Measurements from ENCODE around the gene CLIC4.
A peak's percentile ranks its signal among the peaks of the same experiment; 100 is the strongest.
"Not testable (repeated sequence)": the region's sequence is repeated elsewhere in the genome, so short reads cannot be mapped to it uniquely, and the experiment has no call there.

The CLIC4 gene

DNA sequence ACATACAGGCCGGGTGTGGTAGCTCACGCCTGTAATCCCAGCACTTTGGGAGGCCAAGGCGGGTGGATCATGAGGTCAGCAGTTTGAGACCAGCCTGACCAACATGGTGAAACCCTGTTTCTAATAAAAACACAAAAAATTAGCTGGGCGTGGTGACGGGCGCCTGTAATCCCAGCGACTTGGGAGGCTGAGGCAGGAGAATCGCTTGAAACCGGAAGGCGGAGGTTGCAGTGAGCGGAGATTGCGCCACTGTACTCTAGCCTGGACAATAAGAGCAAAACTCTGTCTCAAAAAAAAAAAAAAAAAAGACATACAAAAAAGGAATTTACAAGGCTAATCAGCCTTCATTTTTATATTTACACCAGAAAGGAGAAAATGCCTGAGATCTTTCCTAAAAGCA lies 78.2 kb downstream of the CLIC4 start:
- Histone ChIP-seq H3K4me1 (ENCODE audit: control insufficient read depth, insufficient read depth, low read length, unreplicated experiment) (peaks cover 30% of the 10 kb centered on the region), H3K79me2 (ENCODE audit: control insufficient read depth, insufficient read depth, low read length, unreplicated experiment) (peaks cover 80% of the 10 kb centered on the region)
- not testable (repeated sequence) for H2AFZ ChIP-seq (ENCODE audit: low read length, unreplicated experiment); H3K36me3 ChIP-seq (ENCODE audit: insufficient read depth, low read length); H3K27me3 ChIP-seq (ENCODE audit: insufficient read depth, low read length); H3K27ac ChIP-seq (ENCODE audit: low read depth, low read length); H3K4me3 ChIP-seq (ENCODE audit: low read depth, low read length)

DNA sequence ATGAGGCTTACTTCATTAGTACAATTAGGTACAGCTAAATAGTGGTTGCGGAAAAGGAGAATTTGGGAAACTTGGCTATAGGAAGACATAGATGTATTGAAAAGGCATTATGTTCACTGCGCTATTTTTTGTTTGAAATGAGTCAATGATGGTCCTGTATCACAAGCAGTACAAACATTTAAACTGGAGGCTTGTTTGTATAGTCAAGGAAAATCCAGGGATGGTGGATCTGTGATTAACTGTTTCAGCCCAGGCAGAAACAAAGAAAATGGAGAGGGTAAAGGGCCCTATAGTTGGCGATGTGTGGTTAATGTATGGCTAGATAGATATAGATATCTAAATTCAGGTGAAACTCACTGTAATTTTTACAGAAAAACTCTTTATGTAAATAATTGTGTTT lies 79.9 kb downstream of the CLIC4 start:
- no peaks in the 10 kb centered on the region for H3K27me3 ChIP-seq (ENCODE audit: insufficient read depth, low read length)
- peaks cover 39% of the 10 kb centered on the region for H3K4me1 ChIP-seq (ENCODE audit: control insufficient read depth, insufficient read depth, low read length, unreplicated experiment)
- H3K27ac ChIP-seq (ENCODE audit: low read depth, low read length): no peak overlapping the region
- H3K36me3 ChIP-seq (ENCODE audit: insufficient read depth, low read length): no peaks in the 10 kb centered on the region
- no peak overlapping the region for H2AFZ ChIP-seq (ENCODE audit: low read length, unreplicated experiment)
- no peak overlapping the region for H3K4me3 ChIP-seq (ENCODE audit: low read depth, low read length)
- H3K79me2 ChIP-seq (ENCODE audit: control insufficient read depth, insufficient read depth, low read length, unreplicated experiment): peaks cover 89% of the 10 kb centered on the region

DNA sequence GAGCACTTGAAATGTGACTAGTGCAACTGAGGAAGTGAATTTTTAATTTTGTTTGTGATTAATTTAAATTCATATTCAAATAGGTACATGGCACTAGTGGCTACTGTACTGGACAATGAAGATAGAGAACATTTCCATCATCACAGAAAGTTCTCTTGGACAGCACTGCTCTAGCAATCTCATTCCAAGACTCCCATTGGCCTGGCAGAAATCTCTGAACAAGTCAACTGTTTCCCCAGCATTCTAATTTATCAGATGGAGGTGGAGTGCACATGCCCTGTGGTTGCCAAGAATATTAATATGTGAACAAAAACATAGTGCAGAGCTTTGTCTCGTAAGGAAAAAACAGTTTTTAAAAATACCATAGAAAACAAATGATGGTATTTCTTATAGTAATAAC lies 81.3 kb downstream of the CLIC4 start:
- no peaks in the 10 kb centered on the region for H3K36me3 ChIP-seq (ENCODE audit: insufficient read depth, low read length)
- H3K4me1 ChIP-seq (ENCODE audit: control insufficient read depth, insufficient read depth, low read length, unreplicated experiment): peaks cover 44% of the 10 kb centered on the region
- H3K79me2 ChIP-seq (ENCODE audit: control insufficient read depth, insufficient read depth, low read length, unreplicated experiment): peaks cover 87% of the 10 kb centered on the region

DNA sequence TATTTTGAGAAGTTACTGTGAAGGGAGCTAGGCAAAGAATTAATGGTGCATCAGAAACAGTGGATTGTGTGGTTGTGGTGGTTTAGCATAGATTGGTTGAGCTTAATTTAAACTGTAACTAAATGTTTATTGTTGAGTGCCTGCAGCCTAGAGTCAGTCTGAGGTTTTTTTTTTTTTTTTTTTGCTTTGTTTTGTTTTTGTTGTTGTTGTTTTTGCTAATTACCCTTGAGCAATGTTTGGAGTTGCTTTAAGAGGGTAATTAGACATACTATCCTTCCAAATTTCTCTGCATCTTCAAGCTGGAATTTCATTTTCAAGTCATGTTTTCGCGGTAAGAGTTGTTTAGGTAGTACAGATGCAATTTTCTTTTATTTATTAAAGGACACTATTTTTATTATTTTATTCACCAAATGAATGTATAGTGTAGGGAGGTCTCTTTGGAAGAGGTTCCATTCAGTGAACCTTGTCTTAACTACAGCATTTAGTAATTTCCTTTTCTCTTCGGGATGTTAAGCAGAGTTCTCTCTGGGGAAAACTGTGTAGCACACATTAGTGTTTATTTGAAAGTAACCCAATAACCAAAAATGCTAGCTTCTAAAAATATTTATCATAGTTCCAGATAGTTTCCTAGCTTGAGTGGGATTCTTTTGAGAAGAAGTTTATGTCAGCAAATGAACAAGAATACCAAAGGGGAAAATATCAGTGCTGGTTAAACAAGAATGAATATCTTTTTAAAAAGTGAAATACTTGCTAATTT lies 82.3 kb downstream of the CLIC4 start:
- Histone ChIP-seq H3K27ac (ENCODE audit: low read depth, low read length) (peak overlapping the region; percentile 64), H3K4me1 (ENCODE audit: control insufficient read depth, insufficient read depth, low read length, unreplicated experiment) (peaks cover 43% of the 10 kb centered on the region), H3K79me2 (ENCODE audit: control insufficient read depth, insufficient read depth, low read length, unreplicated experiment) (peaks cover 82% of the 10 kb centered on the region), H2AFZ (ENCODE audit: low read length, unreplicated experiment) (no peak overlapping the region), H3K36me3 (ENCODE audit: insufficient read depth, low read length) (peaks cover 3% of the 10 kb centered on the region; the same call in 1 of the 2 replicates), H3K27me3 (ENCODE audit: insufficient read depth, low read length) (no peaks in the 10 kb centered on the region), H3K4me3 (ENCODE audit: low read depth, low read length) (peak overlapping the region; percentile 29; the same call in 1 of the 2 replicates)

More for the DNA sequence above, 81.3 kb downstream of the CLIC4 start:
- Histone ChIP-seq H3K4me3 (ENCODE audit: low read depth, low read length) (no peak overlapping the region), H3K27ac (ENCODE audit: low read depth, low read length) (no peak overlapping the region), H3K27me3 (ENCODE audit: insufficient read depth, low read length) (no peaks in the 10 kb centered on the region), H2AFZ (ENCODE audit: low read length, unreplicated experiment) (no peak overlapping the region)

DNA sequence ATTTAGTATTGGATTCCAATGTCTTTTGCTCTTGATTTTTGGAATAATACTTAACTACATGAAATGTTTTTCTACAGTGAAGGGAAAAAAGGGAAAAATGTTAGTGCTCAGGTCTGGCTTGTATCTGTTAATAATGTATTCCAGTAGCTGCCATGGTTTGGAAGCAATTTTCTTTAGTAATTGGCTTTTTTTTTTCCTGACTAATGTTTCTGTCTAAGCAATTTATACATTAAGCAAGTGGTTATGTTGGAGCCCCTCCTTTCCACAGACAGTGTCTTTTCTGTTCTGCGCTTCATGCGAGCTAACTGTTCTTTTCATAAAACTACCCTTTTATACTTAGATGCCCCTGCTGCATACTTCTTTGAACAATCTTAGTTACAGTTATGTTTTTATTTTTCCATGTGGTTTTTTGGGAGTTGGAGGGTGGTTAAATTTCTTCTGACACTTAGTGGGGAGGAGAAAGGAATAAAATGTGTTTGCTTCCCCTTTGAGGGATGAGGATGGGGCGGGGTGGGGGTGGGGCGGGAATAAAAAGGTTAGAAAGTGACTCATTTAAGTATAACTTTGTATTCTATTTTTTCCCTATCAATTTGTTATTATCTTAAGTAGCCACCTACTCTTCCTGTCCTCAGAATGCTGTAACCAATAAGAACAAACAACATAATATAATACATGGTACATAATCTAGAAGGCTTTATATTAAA lies 83.1 kb downstream of the CLIC4 start:
- Histone ChIP-seq H3K36me3 (ENCODE audit: insufficient read depth, low read length) (peaks cover 3% of the 10 kb centered on the region; the same call in 1 of the 2 replicates), H3K4me3 (ENCODE audit: low read depth, low read length) (peak overlapping the region; percentile 29; the same call in 1 of the 2 replicates), H2AFZ (ENCODE audit: low read length, unreplicated experiment) (no peak overlapping the region), H3K27me3 (ENCODE audit: insufficient read depth, low read length) (no peaks in the 10 kb centered on the region), H3K27ac (ENCODE audit: low read depth, low read length) (peak overlapping the region; percentile 64), H3K79me2 (ENCODE audit: control insufficient read depth, insufficient read depth, low read length, unreplicated experiment) (peaks cover 75% of the 10 kb centered on the region), H3K4me1 (ENCODE audit: control insufficient read depth, insufficient read depth, low read length, unreplicated experiment) (peaks cover 38% of the 10 kb centered on the region)

DNA sequence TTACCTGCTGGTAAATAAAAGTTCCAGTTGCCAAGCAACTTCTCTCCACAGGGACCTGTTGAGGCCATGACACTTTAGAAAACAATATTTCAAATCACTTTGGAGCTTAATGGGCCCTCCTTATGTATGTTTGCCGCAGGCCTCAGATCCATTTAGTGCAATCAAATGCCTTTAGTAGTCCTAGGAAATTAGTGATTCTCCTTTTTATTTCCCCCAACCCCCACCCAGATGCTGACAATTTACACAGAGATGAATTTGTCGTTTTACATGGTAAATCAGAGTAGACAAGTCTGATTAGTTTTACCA lies 83.6 kb downstream of the CLIC4 start:
- H3K79me2 ChIP-seq (ENCODE audit: control insufficient read depth, insufficient read depth, low read length, unreplicated experiment): peaks cover 70% of the 10 kb centered on the region

DNA sequence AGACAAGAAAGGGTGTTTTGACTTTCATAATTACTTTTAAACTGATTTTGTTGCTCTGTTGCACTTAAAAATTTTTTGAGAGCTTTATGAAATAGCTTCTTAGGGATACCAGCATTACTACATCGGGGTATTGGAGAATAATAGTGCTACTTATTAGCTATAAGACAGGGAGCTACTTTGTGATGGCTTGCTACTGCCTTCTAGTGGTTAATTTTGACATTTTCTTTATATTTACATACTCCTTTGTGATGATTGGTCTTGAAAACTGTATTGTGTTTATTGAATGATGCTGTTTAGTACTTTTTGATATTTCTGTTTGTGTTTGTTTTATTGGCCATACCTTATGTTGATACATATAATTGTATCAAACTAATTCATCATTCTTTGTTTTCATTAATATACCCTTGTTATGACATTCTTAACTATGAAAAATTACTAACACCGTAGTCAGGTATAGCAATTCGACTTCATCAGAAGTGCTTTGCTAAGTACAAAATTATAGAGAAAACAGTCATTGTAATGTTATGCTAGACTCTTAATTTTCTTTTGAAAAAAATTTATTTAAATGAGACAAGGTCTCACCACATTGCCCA lies 85.5 kb downstream of the CLIC4 start:
- Histone ChIP-seq H2AFZ (ENCODE audit: low read length, unreplicated experiment) (no peak overlapping the region), H3K79me2 (ENCODE audit: control insufficient read depth, insufficient read depth, low read length, unreplicated experiment) (peaks cover 57% of the 10 kb centered on the region), H3K27ac (ENCODE audit: low read depth, low read length) (no peak overlapping the region), H3K27me3 (ENCODE audit: insufficient read depth, low read length) (no peaks in the 10 kb centered on the region), H3K36me3 (ENCODE audit: insufficient read depth, low read length) (peaks cover 3% of the 10 kb centered on the region; the same call in 1 of the 2 replicates), H3K4me3 (ENCODE audit: low read depth, low read length) (no peak overlapping the region), H3K4me1 (ENCODE audit: control insufficient read depth, insufficient read depth, low read length, unreplicated experiment) (peaks cover 38% of the 10 kb centered on the region)

More for the DNA sequence above, 83.6 kb downstream of the CLIC4 start:
- Histone ChIP-seq H3K27ac (ENCODE audit: low read depth, low read length) (peak overlapping the region; percentile 64), H3K27me3 (ENCODE audit: insufficient read depth, low read length) (no peaks in the 10 kb centered on the region), H3K4me3 (ENCODE audit: low read depth, low read length) (no peak overlapping the region), H2AFZ (ENCODE audit: low read length, unreplicated experiment) (no peak overlapping the region), H3K4me1 (ENCODE audit: control insufficient read depth, insufficient read depth, low read length, unreplicated experiment) (peaks cover 38% of the 10 kb centered on the region), H3K36me3 (ENCODE audit: insufficient read depth, low read length) (peaks cover 3% of the 10 kb centered on the region; the same call in 1 of the 2 replicates)

DNA sequence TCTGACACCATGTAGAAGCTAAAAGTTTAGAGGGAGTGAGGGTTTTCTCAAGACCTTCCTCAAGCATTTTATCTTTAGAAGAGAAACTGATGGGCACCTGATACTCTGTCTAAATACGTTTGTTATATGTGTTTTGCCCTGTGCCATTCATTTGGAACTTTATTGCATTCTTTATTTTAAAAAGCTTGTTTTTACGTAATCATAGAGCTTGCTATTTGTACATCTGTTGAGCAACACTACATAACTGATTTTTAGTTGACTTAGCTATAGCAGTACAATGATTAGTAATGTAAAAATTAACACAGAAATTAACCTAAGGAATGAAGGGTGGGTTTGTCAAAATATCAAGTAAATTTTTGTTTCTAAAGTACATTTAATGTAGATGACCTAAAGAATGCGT lies 96.3 kb downstream of the CLIC4 start:
- Histone ChIP-seq H3K27me3 (ENCODE audit: insufficient read depth, low read length) (no peaks in the 10 kb centered on the region), H2AFZ (ENCODE audit: low read length, unreplicated experiment) (no peak overlapping the region), H3K4me1 (ENCODE audit: control insufficient read depth, insufficient read depth, low read length, unreplicated experiment) (peaks cover 6% of the 10 kb centered on the region), H3K79me2 (ENCODE audit: control insufficient read depth, insufficient read depth, low read length, unreplicated experiment) (peaks cover 24% of the 10 kb centered on the region), H3K4me3 (ENCODE audit: low read depth, low read length) (no peak overlapping the region), H3K27ac (ENCODE audit: low read depth, low read length) (no peak overlapping the region), H3K36me3 (ENCODE audit: insufficient read depth, low read length) (peaks cover 26% of the 10 kb centered on the region; the same call in 1 of the 2 replicates)

DNA sequence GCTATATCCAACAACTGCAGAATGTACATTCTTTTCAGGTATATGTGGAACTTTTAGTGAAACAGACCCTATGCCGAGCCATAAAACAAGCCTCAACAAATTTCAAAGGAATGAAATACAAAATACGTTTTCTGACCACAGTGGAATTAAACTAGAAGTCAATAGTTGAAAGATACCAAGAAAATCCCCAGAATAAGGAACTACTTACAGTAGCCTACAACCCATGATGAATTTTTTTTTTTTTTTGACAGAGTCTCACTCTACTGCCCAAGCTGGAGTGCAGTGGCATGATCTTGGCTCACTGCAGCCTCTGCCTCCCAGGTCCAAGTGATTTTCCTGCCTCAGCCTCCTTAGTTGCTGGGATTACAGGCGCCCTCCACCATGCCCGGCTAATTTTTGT lies 101.4 kb downstream of the CLIC4 start:
- Histone ChIP-seq H3K36me3 (ENCODE audit: insufficient read depth, low read length) (peaks cover 14% of the 10 kb centered on the region; the same call in 1 of the 2 replicates), H2AFZ (ENCODE audit: low read length, unreplicated experiment) (no peak overlapping the region), H3K4me1 (ENCODE audit: control insufficient read depth, insufficient read depth, low read length, unreplicated experiment) (peaks cover 10% of the 10 kb centered on the region), H3K27ac (ENCODE audit: low read depth, low read length) (no peak overlapping the region), H3K4me3 (ENCODE audit: low read depth, low read length) (no peak overlapping the region), H3K79me2 (ENCODE audit: control insufficient read depth, insufficient read depth, low read length, unreplicated experiment) (no peaks in the 10 kb centered on the region), H3K27me3 (ENCODE audit: insufficient read depth, low read length) (no peaks in the 10 kb centered on the region)

DNA sequence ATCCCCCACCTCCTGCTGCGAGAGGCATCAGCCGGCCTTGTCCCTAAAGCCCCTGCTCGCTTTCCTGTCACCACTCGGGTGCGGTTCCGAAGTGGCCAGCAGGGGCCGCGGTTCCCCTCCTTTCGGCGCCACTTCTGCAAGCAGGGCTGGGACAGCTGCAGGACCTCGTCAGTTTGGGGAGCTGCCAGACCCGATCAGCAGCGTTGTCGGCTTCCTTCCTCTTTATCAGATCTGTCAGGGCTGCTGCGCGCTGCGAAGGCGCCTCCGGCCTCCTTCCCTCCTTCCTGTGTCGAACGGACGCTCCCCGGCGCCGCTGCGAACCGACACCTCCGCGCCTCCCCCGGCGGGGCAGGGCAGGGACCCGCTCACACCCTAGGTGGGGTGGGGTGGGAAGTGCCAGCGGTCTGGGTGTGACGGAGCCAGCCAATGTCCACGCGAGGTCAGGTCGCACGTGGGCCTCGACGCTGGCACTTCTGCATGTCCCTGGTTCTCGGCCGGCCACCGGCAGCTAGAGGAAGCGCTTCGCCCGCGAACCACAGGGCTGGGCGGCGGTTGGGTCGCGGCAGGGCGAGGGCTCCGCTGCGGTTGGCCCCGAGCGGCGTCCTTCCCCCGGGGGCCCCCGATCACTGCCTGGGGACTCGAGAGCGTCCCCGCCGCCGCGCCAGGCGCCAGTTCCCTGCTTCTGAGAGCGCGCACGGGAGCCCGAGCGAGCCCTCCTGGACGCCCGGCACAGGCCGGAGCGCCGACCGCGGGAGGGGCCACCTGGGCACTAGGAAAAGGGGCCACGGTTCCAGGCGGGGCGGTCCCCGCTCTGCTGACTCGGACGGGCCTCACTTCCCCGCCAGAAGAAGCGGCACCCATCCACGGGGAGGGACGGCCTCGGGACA lies 103.0 kb downstream of the CLIC4 start:
- Histone ChIP-seq H3K36me3 (ENCODE audit: insufficient read depth, low read length) (peaks cover 10% of the 10 kb centered on the region; the same call in 1 of the 2 replicates), H3K27me3 (ENCODE audit: insufficient read depth, low read length) (no peaks in the 10 kb centered on the region), H3K79me2 (ENCODE audit: control insufficient read depth, insufficient read depth, low read length, unreplicated experiment) (no peaks in the 10 kb centered on the region), H3K4me1 (ENCODE audit: control insufficient read depth, insufficient read depth, low read length, unreplicated experiment) (peaks cover 10% of the 10 kb centered on the region), H3K4me3 (ENCODE audit: low read depth, low read length) (peak overlapping the region; percentile 74), H2AFZ (ENCODE audit: low read length, unreplicated experiment) (no peak overlapping the region), H3K27ac (ENCODE audit: low read depth, low read length) (no peak overlapping the region)
